SKM-1 (cell line): ENCODE data around the gene FSIP2.
"Not testable (repeated sequence)": the region's sequence is repeated elsewhere in the genome, so short reads cannot be mapped to it uniquely, and the experiment has no call there.

ENCODE experiments used
- DNase-seq: peaks from one replicate; lab custom pipeline; 2025; ENCODE audit not compliant: unreplicated experiment; lab: John Stamatoyannopoulos, UW

The FSIP2 gene

GRCh38 chr2:185806783-185807182 lies 68.2 kb downstream of the FSIP2 start:
- no peak for DNase-seq

- DNase-seq = no peak
These were observed 68.7 kb downstream of the FSIP2 start for GRCh38 chr2:185807351-185807750.

GRCh38 chr2:185811580-185811979 lies 73.0 kb downstream of the FSIP2 start:
- no peak for DNase-seq

GRCh38 chr2:185813707-185814106 lies 75.1 kb downstream of the FSIP2 start:
- DNase-seq = no peak

DNA sequence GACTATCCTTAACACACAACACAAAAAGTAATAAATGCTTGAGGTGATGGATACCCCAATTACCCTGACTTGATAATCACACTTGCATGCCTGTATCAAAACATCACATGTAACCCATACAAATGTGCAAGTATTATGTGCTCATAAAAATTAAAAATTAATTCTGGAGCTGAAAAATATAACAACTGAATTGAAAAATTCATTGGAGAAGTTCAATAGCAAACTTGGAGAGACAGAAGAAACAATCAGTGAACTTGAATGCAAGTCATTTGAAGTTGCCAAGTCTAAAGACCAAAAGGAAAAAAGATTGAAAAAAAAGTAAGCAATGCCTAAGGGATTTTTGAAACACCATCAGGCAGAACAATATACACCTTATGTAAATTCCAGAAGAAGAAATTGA lies 79.4 kb downstream of the FSIP2 start:
- no peak for DNase-seq

DNA sequence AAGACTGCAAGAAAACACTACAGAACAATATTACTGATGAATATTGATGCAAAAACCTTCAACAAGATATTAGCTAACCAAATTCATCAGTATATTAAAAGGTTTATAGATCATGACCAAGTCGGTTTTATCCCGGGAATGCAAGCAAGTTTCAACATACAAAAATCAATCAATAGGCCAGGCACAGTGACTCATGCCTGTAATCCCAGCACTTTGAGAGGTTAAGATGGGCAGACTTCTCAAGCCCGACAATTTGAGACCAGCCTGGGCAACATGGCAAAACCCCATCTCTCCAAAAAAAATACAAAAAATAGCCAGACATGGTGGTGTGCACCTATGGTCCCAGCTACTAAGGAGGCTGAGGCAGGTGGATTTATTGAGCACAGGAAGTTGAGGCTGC lies 82.9 kb downstream of the FSIP2 start:
- no peak for DNase-seq

GRCh38 chr2:185823773-185824172 lies 85.2 kb downstream of the FSIP2 start:
- DNase-seq = no peak

GRCh38 chr2:185825557-185825956 lies 87.0 kb downstream of the FSIP2 start:
- no peak for DNase-seq

GRCh38 chr2:185828326-185828725 lies 89.7 kb downstream of the FSIP2 start:
- no peak for DNase-seq

- no peak for DNase-seq
These were observed 95.3 kb downstream of the FSIP2 start for GRCh38 chr2:185833864-185834263.

- no peak for DNase-seq
These were observed 97.4 kb downstream of the FSIP2 start for GRCh38 chr2:185835974-185836373.

GRCh38 chr2:185854885-185855284 lies 116.3 kb downstream of the FSIP2 start:
- no peak for DNase-seq

DNA sequence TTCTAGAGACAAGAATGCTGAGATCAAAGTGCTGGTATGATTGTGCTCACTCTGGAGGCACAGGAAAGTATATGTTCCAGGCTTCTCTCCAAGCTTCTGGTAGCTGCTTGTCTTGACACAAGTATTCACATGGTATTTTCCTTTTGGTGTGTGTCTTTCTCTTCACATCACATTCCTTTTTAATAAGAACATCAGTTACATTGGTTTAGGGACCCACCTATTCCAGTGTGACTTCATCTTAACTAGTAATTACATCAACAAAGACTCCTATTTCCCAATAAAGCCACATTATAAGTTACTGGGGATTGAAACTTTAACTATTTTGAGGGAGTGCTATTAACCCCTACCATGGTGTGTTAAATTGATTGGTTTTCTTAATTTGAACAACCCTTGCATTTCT lies 119.1 kb downstream of the FSIP2 start:
- DNase-seq = no peak

- no peak for DNase-seq
These were observed 120.9 kb downstream of the FSIP2 start for GRCh38 chr2:185859506-185859905.

DNA sequence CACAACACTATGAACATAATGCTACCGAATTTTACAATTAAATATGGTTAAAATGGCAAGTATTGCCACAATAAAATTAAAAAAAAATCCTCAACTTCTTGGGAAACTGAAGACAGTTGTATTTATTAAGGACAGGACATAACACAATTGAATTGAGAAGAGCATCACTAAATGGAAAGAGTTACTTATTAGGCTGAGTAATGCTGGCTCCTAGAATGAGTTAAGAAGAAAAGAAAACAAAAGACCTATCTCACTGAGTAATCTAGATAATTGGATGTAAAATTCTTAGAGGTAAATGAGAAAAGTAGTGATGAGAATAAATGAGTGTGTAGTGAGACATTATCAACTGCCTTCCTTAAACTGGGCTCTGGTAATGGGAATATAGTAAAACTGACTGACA lies 121.7 kb downstream of the FSIP2 start:
- DNase-seq = no peak

DNA sequence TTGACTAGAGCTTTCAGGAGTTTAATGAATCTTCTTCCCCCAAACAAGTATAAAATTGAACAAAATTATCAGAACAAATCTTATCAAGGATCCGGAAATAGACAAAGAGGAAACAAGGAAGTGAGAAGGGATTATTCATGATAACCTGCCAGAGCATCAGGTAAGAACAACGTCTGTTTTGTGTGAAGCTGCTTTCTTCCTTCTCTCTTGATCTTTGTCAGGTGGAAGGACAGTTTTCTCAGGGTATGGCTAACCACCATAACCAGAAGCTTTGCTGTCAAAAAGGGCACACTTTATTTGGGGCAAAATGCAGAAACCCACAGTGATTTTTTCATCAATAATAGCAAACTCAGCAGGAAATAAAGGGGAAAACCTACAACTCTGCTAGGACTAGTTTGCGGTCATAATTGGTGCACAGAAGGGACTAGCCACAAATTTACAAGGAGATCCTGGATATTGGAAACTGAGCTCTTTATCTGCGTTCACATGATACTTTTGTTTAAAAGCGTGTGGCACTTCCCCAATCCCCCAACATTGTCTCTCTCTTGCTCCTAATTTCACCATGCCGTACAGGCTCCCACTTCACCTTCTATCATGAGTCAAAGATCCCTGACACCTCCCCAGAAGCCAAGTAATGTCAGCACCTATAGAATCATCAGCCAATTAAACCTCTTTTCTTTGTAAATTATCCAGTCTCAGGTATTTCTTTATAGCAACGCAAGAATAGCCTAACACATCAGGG lies 124.2 kb downstream of the FSIP2 start:
- DNase-seq = no peak

DNA sequence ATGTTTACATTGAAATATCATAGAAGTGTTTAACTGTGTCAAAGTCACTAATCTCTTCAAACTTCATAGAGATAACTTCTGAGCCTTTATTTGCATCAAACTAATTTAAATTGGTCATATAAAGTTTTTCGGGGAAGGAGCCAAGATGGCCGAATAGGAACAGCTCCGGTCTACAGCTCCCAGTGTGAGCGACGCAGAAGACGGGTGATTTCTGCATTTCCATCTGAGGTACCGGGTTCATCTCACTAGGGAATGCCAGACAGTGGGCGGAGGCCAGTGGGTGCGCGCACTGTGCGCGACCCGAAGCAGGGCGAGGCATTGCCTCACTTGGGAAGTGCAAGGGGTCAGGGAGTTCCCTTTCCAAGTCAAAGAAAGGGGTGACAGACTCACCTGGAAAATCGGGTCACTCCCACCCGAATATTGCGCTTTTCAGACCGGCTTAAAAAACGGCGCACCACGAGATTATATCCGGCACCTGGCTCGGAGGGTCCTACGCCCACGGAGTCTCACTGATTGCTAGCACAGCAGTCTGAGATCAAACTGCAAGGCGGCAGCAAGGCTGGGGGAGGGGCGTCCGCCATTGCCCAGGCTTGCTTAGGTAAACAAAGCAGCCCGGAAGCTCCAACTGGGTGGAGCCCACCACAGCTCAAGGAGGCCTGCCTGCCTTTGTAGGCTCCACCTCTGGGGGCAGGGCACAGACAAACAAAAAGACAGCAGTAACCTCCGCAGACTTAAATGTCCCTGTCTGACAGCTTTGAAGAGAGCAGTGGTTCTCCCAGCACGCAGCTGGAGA lies 126.1 kb downstream of the FSIP2 start:
- not testable (repeated sequence) for DNase-seq

DNA sequence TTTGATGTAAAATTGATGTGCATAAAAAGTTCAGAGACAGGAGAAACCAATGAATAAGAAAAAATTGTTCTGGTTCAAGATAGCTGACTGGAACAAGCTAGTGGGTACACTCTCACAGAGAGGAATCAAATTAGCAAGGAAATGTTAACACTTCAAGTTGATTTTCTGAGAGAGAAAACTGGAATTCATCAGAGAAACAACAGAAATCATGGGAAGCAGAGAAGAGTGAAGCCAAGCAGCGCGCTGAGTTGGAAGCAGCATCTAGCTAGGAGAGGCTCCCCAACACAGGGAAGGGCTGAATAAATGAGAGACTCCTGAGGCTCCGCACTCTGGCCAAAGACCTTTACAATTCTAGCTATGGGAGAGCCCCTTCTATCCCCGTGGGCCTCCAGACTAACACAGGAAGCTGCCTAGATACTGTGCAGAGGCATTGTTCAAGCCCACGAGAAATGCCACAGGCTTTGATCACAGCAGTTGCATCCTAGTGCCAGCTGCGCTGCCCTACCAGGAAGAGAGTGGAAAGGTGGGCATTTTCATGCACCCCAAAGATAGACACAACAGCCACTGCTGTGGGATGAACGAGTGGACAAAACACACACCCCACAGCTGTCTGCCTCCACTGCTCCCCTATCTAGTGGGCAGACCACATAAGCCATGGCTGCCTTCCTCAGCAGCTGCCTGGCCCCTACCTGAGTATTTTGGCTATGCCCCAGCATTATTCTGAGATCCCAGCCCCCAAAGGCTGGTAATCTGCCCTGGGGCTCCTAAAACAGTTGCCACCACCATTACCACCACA lies 136.7 kb downstream of the FSIP2 start:
- no peak for DNase-seq

DNA sequence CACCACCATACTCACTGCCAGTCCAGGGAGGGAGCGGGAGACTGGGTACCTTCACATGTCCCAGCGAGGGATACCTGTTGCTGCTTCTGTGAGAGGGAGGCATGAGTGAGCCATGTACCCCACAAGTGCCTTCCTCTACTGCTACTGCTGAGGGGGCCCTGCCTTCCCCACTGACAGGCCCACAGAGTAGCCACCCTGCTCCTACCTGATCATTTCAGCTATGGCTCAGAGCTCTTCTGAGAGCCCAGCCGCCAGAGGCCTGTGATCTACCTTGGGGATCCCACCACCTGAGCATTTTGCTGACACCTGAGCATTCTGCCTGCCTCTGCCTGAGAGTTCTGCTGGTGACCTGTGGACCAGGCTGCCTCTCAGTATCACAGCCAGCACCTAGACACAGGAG lies 137.6 kb downstream of the FSIP2 start:
- no peak for DNase-seq

DNA sequence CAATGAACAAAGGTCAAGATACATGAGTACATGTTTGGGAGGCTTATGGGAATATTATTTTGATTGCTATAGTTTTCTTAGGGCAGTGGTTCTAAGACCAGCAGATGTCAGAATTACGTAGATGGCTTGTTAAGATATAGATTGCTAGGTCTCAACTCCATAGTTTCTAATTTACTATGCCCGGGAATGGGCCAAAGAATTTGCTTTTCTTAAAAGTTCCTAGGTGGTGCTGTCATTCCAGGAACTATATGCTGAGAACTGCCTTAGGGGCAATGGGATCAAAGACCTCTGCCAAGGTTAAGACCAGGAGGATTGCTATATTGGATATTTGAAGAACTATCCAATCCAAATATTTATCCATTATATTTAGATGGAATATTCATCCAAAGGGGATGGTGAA lies 141.8 kb downstream of the FSIP2 start:
- no peak for DNase-seq
